ENCODE measurements around the gene TESK2.

The TESK2 gene

DNA sequence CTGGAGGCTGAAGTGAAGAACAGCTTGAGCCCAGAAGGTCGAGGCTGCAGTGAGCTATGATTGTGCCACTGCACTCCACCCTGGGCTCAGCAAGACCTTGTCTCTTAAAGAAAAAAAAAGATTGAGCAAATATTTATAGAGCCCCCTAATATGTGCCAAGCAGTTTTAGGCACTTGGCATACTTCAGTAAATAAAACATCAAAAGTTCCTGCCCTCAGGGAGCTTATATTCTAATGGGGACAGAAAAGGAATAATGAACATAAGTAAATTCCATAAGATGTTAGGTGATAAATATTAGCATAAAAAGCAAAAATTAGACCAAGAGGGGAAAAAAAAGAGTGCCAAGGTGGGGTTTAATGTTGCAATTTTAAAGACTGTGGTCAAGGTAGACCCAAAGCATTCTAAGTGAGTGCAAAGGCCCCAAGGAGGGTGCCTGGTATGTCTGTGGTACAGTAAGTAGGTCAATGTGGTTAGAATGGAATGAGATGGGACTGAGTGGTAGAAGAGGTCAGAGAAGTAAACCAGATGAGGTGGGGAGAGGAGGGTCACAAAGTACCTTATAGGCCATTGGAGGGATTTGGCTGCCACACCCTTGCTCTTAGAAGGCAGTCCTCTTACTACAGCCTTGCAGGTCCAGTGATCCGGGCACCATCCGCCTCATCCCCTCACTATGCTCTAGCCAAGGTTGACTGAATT is 153.2 kb downstream of the TESK2 start:
- no peak for DNase-seq (ENCODE audit: low read depth in 2 of 2)

DNA sequence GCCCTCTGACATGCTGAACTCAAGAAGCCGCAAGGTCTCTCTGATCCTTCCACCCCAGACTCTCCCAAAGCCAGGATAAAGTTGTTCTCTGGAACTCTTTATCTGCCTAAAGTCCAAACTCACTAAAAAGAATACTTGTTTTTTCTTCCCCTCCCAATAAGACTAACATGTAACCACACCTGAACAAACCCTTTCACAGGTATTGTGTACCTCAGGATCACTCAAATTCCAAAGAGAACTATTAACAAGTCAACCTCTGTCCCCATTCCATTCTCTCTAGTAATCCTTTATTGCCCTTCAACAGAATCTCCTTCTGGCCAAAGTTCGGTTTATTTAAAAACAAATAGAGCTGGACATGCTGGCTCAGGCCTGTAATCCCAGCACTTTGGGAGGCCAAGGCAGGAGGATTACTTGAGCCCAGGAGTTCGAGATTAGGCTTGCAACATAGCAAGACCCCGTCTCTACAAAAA is 155.1 kb downstream of the TESK2 start:
- no peak for DNase-seq (ENCODE audit: low read depth in 2 of 2)

DNA sequence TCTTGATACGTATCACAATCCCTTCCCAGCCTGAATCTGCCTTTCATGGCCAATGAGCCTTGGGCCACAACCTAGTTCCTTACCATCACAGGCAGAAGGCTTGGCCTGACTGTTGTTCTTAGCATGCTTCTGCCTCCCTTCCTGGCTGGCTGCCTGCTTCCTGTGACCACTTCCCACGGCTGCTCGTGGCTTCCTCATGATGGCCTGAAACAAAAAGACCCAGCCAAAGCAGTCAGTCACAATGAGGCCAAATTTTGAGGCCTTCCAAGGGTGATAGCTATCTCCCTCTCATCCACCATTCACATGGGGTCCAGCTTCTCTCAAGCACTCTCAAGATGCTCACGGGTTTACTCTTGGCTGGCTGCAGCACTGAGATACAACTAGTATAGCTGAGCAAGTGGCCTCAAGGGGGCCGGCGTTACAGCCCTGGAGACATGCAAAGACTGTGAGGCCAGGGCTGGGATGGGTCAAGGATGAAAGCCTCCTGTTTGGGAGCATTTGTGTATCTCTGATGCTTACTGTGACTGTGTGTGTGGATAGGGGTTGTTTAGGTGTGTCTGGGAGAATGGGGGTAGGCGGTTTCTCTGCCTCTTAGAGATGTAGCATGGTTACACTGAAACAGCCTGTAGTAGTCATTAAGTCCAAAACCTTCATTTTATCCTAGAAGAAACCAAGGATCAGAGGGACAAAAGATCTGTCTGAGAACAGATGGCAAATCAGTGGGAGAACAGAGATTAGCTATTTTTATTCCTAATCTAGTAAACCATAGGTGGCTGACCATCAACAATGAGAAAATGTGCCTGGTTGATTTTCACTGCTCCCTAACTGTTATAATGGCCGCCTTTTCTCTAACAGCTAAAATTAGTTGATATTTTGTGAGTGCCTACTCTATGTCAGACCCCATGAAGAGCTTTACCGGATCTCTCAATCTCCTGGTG is 156.4 kb downstream of the TESK2 start:
- DNase-seq (ENCODE audit: low read depth in 2 of 2): no peak

DNA sequence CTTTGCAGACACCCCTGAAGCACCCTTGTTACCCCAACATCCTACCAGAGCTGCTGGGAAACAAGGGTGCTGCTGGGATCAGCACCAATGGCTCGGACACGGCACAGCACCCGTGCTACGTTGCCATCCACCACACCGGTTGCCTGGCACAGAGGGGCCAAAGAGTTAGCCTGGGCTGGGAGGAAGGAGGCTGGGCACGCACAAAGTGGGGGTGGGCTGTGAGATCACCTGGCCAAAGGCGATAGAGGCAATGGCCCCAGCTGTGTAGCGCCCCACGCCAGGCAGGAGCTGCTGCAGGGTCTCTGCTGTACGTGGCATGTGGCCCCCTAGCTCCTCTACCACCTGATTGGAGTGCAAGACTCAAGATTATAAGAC is 158.6 kb downstream of the TESK2 start:
- DNase-seq (ENCODE audit: low read depth in 2 of 2): no peak

DNA sequence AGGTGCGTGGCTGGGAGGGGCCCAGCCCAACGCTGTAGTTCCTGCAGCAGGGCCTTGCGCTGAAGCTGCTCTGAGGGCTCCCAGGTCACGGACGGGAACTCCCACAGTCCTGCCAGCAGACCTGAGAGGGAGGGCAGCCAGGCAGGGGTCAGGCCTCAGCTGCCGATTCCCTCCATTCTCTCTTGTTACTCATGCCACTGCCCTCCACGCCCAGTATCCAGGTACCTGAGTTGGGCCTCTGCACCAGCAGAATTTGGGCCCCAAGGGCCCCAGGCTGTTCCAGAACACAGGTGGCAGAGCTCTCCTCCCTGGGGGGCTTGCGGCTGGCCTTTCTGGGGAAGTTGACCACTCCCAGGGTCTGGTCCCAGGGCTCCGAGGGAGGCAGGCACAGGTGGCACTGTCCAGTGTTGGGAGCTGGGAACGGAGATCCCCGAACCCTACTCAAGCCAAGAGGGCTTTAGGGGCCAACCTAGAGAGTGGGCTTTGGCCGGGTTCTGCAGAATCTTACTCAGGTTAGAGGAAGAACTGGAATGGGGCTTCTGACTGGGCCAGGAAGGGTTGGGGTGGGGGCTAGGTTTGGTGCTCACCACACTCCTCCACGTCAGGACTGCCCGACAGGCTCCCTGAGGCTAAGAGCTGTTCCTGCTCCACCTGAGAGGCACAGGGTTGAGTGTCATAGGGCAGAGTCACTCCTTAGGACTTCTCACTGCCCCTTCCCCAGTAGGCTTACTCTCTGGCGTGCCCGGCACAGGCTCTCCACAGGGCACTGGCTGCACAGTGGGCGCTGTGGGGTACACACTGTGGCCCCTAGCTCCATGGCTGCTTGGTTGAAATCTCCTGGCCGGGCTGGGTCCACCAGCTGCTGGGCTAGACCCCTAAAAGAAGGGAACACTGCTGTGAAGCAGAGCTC is 159.3 kb downstream of the TESK2 start:
- DNase-seq (ENCODE audit: low read depth in 2 of 2): no peak

DNA sequence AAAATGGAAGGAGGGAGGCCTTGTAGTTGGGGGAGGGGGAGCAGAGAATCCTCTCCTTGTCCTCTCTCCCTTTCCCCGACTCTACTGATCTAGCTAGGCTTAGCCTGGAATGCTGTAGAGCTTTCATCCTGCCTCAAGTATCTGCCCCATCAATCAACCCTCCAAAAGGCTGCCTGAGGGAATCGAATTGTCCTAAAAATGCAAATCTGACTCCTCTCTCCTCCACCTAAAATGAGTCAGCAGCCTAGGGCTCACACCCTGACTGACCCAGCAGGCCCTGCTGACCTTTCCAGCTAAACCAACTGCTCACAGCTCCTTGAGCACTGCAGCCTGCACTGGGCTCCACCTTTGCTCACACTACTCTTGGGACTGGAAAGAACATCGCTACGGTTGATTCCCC is 161.5 kb downstream of the TESK2 start:
- DNase-seq (ENCODE audit: low read depth in 2 of 2): no peak

DNA sequence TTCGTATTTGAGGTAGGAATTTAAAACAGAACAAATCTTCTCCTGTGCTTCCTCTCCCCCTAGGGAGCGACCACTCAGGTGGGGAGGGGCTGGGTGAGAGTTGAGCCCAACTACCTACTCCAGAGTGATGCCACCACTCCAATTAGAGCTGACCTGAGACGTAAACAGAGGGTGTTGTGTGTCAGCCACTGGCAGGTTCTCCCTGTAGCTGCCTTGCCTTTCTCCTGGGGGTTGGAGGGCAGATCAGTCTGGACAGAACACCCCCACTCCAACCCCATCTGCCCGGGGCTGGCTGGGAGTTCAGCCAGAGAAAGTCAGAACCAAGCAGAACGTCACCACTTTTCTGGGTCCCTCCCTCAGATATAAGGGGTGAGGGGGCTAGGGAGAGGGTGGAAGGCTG is 162.3 kb downstream of the TESK2 start:
- DNase-seq (ENCODE audit: low read depth in 2 of 2): no peak

DNA sequence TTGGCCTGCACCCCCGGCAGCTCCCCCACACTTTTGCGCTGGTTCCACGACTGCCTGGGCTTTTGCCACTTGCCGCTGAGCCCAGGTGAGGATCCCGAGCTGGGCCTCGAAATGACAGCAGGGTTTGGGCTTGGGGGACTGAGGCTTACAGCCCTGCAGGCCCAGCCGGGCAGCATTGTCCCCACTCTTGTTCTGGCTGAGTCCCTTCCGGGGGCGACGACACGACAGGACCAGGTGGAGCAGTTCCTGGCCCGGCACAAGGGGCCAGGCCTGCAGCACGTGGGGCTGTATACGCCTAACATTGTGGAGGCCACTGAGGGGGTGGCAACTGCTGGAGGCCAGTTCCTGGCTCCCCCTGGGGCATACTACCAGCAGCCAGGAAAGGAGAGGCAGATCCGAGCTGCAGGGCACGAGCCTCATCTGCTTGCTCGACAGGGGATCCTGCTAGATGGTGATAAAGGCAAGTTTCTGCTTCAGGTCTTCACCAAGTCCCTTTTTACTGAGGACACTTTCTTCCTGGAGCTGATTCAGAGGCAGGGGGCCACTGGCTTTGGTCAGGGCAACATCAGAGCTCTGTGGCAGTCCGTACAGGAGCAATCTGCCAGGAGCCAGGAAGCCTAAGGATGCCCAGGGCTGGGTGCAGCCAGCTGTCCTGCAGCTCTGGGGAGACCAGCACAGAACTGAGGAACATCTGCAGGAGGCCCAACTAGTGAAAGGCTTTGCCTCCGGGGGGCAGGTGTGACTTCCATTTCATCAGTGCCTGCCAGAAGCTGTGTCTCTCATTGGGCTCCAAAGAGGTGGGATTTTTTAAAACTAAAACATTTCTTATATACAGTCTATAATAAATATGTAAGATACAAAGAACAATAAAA is 163.1 kb downstream of the TESK2 start:
- no peak for DNase-seq (ENCODE audit: low read depth in 2 of 2)

DNA sequence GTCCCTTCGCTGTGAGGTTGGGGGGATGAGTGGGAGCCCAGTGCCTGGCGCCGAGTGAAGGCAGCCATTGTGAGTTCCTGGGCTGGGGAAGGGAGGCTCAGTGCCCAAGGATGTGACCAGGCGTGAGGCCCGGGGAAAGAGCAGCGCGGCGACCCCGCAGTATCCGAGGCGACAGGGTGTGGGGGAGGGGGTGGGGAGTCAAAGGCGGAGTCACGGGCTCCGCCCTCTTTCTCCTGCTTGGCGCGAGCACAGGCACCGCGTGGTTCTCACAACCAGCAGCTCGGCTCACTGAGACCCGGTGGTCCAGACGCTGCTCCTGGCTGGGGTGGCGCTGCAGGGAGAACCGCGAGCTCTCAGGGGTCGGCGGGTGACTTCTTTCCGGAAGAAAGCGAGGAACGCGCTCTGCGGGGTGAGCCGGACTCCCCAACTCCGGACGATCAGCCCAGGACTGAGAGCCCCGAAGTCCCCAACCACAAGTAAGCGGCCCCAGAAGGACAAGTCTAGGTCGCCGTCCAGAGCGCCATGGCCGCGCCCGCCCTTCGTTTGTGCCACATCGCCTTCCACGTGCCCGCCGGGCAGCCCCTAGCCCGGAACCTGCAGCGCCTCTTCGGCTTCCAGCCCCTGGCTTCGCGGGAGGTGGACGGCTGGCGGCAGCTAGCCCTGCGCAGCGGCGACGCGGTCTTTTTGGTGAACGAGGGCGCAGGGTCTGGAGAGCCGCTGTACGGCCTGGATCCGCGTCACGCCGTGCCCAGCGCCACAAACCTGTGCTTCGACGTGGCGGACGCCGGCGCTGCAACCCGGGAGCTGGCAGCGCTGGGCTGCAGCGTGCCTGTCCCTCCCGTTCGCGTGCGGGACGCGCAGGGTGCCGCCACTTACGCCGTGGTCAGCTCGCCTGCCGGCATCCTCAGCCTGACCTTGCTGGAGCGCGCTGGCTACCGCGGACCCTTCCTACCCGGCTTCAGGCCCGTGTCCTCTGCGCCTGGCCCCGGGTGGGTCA is 164.0 kb downstream of the TESK2 start, which contains the start of gene HPDL:
Gene HPDL, plus strand, starts transcription at position 269 of the 997 bp plus-strand sequence. Its CDS starts 254 bp downstream, at position 523.
- peak; percentile 11 to 27 for DNase-seq (ENCODE audit: low read depth in 2 of 2)

DNA sequence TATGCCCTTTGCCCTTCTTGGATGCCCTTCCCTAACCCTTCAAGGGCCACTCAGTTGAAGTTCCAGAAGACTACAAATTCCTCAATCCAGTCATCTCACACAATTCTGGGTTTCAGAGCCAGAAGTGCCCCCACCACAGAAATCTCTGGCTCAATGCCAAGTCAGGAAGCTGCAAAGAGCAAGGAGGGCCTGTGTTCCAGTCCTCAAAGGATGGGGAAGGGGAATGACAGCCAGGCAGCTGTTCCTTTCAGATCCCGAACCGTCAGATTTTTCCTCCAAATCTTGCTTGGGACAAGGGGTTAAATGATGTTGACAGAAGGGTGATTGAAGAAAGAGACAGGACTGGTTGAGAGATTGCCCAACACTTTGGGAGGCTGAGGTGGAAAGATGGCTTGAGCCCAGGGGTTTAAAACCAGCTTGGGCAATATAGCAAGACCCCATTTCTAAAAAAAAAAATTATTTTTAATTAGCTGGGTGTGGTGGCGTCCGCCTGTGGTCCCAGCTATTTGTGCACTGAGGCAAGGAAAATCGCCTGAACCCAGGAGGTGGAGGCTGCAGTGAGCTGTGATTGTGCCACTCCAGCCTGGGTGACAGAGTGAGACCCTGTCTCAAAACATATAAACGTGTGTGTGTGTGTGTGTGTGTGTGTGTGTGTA is 165.0 kb downstream of the TESK2 start:
- no peak for DNase-seq (ENCODE audit: low read depth in 2 of 2)

DNA sequence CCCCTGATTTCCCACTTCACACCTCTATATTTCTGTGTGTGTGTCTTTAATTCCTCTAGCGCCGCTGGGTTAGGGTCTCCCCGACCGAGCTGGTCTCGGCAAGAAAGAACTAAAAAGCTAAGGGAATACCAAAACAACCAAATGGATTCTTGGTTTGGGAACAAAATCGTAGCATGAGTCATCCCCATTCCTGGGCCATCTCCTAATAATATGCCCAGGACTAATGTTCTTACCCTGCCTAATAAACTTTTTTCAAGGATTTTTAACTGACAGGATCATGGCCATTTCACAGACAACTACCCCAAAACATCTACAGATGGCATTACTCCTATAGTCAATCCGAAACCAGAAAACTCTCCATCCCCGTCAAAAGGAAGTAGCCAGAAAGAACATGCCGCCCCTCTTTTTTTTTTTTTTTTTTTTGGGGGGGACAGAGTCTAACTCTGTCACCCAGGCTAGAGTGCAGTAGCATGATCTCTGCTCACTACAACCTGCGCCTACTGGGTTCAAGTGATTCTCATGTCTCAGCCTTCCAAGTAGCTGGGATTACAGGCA is 168.4 kb downstream of the TESK2 start:
- DNase-seq (ENCODE audit: low read depth in 2 of 2): no peak

DNA sequence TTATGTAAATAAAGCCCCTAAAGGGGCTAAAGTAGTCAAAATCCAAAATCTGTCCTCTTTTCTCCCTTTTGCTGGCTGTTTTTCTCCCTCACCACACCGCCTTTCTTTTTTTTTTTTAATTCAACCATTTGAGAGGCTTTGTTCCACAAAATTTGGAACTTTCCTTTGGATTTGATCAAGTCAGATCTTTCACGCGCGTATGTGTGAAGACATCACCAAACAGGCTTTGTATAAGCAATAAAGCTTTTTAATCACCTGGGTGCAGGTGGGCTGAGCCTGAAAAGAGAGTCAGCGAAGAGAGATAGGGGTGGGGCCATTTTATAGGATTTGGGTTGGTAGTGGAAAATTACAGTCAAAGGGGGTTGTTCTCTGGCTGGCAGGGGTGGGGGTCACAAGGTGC is 169.5 kb downstream of the TESK2 start:
- no peak for DNase-seq (ENCODE audit: low read depth in 2 of 2)

DNA sequence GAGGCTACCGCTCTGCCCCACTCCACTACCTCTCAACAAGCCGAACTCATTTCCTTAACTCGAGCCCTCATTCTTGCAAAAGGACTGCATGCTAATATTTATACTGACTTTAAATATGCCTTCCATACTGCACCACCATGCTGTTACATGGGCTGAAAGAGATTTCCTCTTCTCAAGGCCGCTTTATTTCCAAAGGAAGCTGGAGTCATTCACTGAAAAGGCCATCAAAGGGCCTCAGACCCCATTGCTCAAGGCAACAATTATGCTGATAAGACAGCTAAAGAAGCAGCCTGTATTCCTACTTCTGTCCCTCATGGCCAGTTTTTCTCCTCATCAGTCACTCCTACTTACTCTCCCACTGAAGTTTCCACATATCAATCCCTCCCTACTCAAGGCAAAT is 171.2 kb downstream of the TESK2 start:
- no peak for DNase-seq (ENCODE audit: low read depth in 2 of 2)

DNA sequence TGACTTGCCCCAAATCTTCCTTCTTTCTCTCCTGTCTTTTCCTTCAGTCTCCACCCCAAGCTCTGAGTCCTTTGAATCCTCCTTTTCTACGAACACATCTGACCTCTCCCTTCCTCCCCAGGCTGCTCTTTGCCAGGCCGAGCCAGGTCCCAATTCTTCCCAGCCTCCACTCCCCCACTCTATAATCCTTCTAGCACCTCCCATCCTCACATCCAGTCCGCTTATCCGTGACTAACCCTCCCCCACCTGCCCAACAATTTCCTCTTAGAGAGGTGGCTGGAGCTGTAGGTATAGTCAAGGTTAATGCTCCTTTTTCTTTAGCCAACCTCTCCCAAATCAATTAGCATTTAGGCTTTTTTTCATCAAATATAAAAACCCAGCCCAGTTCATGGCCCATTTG is 173.8 kb downstream of the TESK2 start:
- no peak for DNase-seq (ENCODE audit: low read depth in 2 of 2)

DNA sequence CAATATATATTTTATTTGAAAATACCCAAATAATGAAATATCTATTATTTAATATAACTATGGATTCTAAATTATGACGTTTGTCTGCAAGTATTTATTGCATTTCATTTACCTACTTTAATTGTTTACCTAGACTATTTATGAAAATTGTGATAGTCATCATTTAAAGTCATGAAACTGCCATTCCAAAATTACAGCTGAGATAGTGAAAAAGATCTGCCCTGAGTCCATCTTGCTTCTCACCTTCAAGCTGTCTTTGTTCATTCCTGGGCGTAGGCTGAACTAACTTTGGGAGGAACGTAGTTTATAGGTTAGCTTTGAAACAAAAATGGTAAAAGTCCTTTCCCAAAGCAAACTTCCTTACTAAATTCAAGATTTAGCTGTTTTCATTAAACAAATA is 176.7 kb downstream of the TESK2 start:
- no peak for DNase-seq (ENCODE audit: low read depth in 2 of 2)

DNA sequence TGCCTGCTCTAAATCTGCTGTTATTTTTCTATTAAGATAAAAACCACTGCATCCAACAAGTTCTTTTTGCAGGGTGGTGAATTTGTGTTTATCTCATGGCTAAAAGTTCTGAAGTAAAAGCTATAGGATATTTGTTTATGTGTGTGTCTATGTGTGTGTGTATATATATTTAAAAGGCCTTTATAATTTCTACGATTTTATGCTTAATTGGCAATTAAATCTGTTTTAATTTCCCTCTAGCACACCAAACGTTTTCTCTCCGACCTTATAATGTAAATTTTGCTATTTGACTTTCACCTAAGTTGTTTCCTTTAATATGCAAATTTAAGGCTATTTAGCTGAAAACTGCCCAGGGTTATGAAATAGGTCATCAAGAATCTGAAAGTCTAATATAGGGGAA is 184.1 kb downstream of the TESK2 start:
- DNase-seq (ENCODE audit: low read depth in 2 of 2): no peak

DNA sequence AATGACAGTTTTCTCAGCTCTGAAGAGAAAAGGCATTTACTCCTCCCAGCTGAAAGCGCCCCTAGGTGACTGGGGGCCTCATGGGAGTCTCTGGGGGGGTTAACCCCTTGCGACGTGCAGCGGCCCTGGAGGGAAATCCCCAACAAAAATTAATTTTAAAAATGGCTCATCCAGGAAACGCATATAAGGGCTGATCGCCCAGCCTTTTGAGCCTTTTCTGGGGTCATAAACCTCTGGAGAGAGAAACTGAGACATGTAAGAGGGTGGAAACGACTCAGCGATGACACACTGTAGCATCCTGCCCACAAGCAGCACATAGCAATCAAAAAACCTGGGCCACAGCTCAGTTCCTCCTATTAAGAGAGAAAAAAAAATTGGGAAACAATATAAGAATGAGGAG is 184.6 kb downstream of the TESK2 start:
- no peak for DNase-seq (ENCODE audit: low read depth in 2 of 2)

DNA sequence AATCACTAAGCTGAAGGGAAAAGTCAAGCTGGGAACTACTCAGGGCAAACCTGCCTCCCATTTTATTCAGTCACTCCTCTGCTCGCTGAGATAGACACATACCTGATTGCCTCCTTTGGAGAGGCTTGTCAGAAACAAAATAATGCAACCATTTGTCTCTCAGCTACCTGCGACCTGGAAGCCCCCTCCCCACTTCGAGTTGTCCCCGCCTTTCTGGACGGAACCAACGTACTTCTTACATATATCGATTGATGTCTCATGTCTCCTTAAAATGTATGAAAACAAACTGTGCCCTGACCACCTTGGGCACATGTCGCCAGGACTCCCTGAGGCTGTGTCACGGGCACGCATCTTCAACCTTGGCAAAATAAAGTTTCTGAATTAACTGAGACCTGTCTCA is 185.7 kb downstream of the TESK2 start:
- no peak for DNase-seq (ENCODE audit: low read depth in 2 of 2)

All from stimulated activated CD8-positive, alpha-beta memory T cell treated with anti-CD3 and anti-CD28 coated beads, Interleukin-7, amount 100 ng/mL, for 1 hour (primary cell).